Amniotic epithelial cell (primary cell): ENCODE data around the gene TFIP11.

Experiments
- DNase-seq: peaks from one replicate; pipeline ENCODE4 v3.0.0-alpha.2; 2010; ENCODE audit warnings: low read depth

Gene TFIP11

GRCh38 chr22:26512149-26512793 is at the start of gene TFIP11:
TFIP11 (minus strand) TSS chr22:26512473; CDS start chr22:26510272, 2,201 bp downstream.
- DNase-seq, result peak; percentile 85

- no peak for DNase-seq
Observed at GRCh38 chr22:26561756-26562417, 49.6 kb upstream of the TFIP11 start.

- DNase-seq, result no peak
Observed at GRCh38 chr22:26559961-26560575, 47.8 kb upstream of the TFIP11 start.

GRCh38 chr22:26558248-26558895 is 46.1 kb upstream of the TFIP11 start:
- peak; percentile 4 for DNase-seq

GRCh38 chr22:26556904-26557303 is 44.6 kb upstream of the TFIP11 start:
- no peak for DNase-seq

GRCh38 chr22:26555478-26555877 is 43.2 kb upstream of the TFIP11 start:
- DNase-seq, result no peak

- DNase-seq, result no peak
Observed at GRCh38 chr22:26554956-26555355, 42.7 kb upstream of the TFIP11 start.

GRCh38 chr22:26553056-26553752 is 40.9 kb upstream of the TFIP11 start:
- DNase-seq, result peak; percentile 77

- DNase-seq, result no peak
Observed at GRCh38 chr22:26552466-26552865, 40.2 kb upstream of the TFIP11 start.

- DNase-seq, result no peak
Observed at GRCh38 chr22:26551568-26551967, 39.3 kb upstream of the TFIP11 start.

GRCh38 chr22:26550498-26551033 is 38.3 kb upstream of the TFIP11 start:
- peak; percentile 86 for DNase-seq

- DNase-seq, result no peak
Observed at GRCh38 chr22:26549902-26550497, 37.7 kb upstream of the TFIP11 start.

GRCh38 chr22:26548984-26549383 is 36.7 kb upstream of the TFIP11 start:
- DNase-seq, result no peak

- DNase-seq, result no peak
Observed at GRCh38 chr22:26548303-26548702, 36.0 kb upstream of the TFIP11 start.

- DNase-seq, result no peak
Observed at GRCh38 chr22:26547837-26548236, 35.6 kb upstream of the TFIP11 start.

- DNase-seq, result no peak
Observed at GRCh38 chr22:26547426-26547825, 35.2 kb upstream of the TFIP11 start.

GRCh38 chr22:26546282-26546681 is 34.0 kb upstream of the TFIP11 start:
- DNase-seq, result no peak

- no peak for DNase-seq
Observed at GRCh38 chr22:26545827-26546226, 33.6 kb upstream of the TFIP11 start.

GRCh38 chr22:26545385-26545784 is 33.1 kb upstream of the TFIP11 start:
- no peak for DNase-seq

GRCh38 chr22:26544489-26544888 is 32.2 kb upstream of the TFIP11 start:
- DNase-seq, result no peak

GRCh38 chr22:26542831-26543230 is 30.6 kb upstream of the TFIP11 start:
- DNase-seq, result no peak
